PC-3 (cell line): ENCODE results near the gene MET.
"Not testable (repeated sequence)": the region's sequence is repeated elsewhere in the genome, so short reads cannot be mapped to it uniquely, and the experiment has no call there.

Source experiments
- EZH2 ChIP-seq: fragments of 300-600 bp; sonication (generic); IDR thresholded peaks from one replicate; pipeline ENCODE4 v1.6.1; 2017; ENCODE audit warnings: antibody characterized with exemption, mild to moderate bottlenecking, low read length; ENCODE audit not compliant: unreplicated experiment
- EZH2phosphoT487 ChIP-seq: fragments of 300-600 bp; sonication (generic); IDR thresholded peaks from 2 replicates; pipeline ENCODE4 v1.6.1; 2018; ENCODE audit warnings: mild to moderate bottlenecking, antibody characterized with exemption, low read length, borderline replicate concordance
- TF ChIP-seq, protein P1 (sequence below): fragments of 300-600 bp; sonication (generic); conservative IDR thresholded peaks from 2 replicates; pipeline ENCODE4 v1.5.1; 2017; ENCODE audit warnings: antibody characterized with exemption, low read depth, mild to moderate bottlenecking, low read length

DNA sequence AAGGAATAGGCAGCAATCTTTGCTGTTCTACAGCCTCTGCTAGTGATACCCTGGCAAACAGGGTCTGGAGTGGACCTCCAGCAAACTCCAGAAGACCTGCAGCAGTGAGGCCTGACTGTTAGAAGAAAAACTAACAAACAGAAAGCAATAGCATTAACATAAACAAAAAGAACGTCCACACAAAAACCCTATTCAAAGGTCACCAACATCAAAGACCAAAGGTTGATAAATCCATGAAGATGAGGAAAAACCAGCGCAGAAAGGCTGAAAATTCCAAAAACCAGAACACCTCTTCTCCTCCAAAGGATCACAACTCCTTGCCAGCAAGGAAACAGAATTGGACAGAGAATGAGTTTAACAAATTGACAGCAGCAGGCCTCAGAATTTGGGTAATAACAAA is 71.8 kb downstream of the MET start:
- TF ChIP-seq, protein P1, sequence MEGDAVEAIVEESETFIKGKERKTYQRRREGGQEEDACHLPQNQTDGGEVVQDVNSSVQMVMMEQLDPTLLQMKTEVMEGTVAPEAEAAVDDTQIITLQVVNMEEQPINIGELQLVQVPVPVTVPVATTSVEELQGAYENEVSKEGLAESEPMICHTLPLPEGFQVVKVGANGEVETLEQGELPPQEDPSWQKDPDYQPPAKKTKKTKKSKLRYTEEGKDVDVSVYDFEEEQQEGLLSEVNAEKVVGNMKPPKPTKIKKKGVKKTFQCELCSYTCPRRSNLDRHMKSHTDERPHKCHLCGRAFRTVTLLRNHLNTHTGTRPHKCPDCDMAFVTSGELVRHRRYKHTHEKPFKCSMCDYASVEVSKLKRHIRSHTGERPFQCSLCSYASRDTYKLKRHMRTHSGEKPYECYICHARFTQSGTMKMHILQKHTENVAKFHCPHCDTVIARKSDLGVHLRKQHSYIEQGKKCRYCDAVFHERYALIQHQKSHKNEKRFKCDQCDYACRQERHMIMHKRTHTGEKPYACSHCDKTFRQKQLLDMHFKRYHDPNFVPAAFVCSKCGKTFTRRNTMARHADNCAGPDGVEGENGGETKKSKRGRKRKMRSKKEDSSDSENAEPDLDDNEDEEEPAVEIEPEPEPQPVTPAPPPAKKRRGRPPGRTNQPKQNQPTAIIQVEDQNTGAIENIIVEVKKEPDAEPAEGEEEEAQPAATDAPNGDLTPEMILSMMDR, result not testable (repeated sequence)
- not testable (repeated sequence) for TF ChIP-seq EZH2, EZH2phosphoT487
